Measurements from ENCODE around the gene BTK. TPM values are rescaled to one million over a fixed set of nuclear protein-coding genes. Genes with fewer than 3 reads are reported as not detected.

BTK gene
- total and polyA plus RNA-seq, 9 of the 15 experiments (the other 6 are each of a cell fraction or from before 2014, with no cell fraction given), result 14.9 to 93.4 (median 65.2) TPM

GRCh38 chrX:101369687-101370086 lies 16.3 kb downstream of the BTK start:
- Histone ChIP-seq H3K79me2 (ENCODE audit: control insufficient read depth, insufficient read depth, low read length) (no peaks in the 10 kb centered on the region), H2AFZ (ENCODE audit: low read depth, low read length) (no peak overlapping the region), H3K27me3 (ENCODE audit: control insufficient read depth in 2 of 2, insufficient read depth in 2 of 2, low read length in 2 of 2) (no peaks in the 10 kb centered on the region), H3K9ac (ENCODE audit: insufficient read depth in 1 of 2, low read depth in 2 of 2, low read length in 2 of 2) (no peak overlapping the region), H4K20me1 (replicated peaks; ENCODE audit: control insufficient read depth, insufficient read depth, low read length) (no peaks in the 10 kb centered on the region), H3K4me2 (ENCODE audit: insufficient read depth, low read length) (no peak overlapping the region), H3K27ac (ENCODE audit: extremely low read depth, low read depth, low read length) (no peak overlapping the region), H3K36me3 (ENCODE audit: control insufficient read depth, insufficient read depth, low read length) (peaks cover 57% of the 10 kb centered on the region), H3K9me3 (replicated peaks; ENCODE audit: control insufficient read depth, insufficient read depth, low read depth, low read length) (no peaks in the 10 kb centered on the region), H3K4me3 (no peak overlapping the region), H3K4me1 (replicated peaks in 1 of 2; ENCODE audit: control insufficient read depth in 2 of 2, insufficient read depth in 2 of 2, low read length in 2 of 2) (no peaks in the 10 kb centered on the region), H3K9me1 (ENCODE audit: control insufficient read depth, insufficient read depth, low read length) (no peaks in the 10 kb centered on the region)
- FAIRE-seq, result no peak
- in situ Hi-C loops (cut with MboI) (no loop called here), intact Hi-C loops (cut with micrococcal nuclease) (no loop called here)
- BruUV-seq (replicated peaks), result no TSS peak
- POLR2A ChIA-PET, result no interaction called here
- DNase-seq (ENCODE audit: extremely low read depth in 1 of 4, low spot score in 3 of 4), result no peak
- TF ChIP-seq ZNF512 (tag; IDR thresholded peaks at IDR 0.05) (peak; percentile 42; the same call in 1 of the 2 replicates), MGA (IDR thresholded peaks at IDR 0.05) (no peak)
- CTCF ChIA-PET (ENCODE audit: low intra/inter-chr PET ratio), result no interaction called here
- no peak for ATAC-seq
- WGBS (ENCODE audit: insufficient coverage, low coverage, missing lambda C conversion rate), result 40% methylated on average over 1 of the region's 6 CpGs
